Stimulated activated CD8-positive, alpha-beta memory T cell treated with anti-CD3 and anti-CD28 coated beads, Interleukin-15, amount 100 ng/mL, for 4 hours (primary cell): ENCODE data around the gene ZNF827.

Source experiments
- DNase-seq, 2 donors: peaks; one replicate each; pipeline ENCODE4 v3.0.0-alpha.2; 2020; ENCODE audit warnings: low read depth in 2 of 2

ZNF827 gene, protein sequence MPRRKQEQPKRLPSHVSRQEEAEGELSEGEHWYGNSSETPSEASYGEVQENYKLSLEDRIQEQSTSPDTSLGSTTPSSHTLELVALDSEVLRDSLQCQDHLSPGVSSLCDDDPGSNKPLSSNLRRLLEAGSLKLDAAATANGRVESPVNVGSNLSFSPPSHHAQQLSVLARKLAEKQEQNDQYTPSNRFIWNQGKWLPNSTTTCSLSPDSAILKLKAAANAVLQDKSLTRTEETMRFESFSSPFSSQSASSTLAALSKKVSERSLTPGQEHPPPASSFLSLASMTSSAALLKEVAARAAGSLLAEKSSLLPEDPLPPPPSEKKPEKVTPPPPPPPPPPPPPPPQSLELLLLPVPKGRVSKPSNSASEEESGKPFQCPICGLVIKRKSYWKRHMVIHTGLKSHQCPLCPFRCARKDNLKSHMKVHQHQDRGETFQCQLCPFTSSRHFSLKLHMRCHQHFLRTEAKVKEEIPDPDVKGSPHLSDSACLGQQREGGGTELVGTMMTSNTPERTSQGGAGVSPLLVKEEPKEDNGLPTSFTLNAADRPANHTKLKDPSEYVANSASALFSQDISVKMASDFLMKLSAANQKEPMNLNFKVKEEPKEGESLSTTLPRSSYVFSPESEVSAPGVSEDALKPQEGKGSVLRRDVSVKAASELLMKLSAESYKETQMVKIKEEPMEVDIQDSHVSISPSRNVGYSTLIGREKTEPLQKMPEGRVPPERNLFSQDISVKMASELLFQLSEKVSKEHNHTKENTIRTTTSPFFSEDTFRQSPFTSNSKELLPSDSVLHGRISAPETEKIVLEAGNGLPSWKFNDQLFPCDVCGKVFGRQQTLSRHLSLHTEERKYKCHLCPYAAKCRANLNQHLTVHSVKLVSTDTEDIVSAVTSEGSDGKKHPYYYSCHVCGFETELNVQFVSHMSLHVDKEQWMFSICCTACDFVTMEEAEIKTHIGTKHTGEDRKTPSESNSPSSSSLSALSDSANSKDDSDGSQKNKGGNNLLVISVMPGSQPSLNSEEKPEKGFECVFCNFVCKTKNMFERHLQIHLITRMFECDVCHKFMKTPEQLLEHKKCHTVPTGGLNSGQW

DNA sequence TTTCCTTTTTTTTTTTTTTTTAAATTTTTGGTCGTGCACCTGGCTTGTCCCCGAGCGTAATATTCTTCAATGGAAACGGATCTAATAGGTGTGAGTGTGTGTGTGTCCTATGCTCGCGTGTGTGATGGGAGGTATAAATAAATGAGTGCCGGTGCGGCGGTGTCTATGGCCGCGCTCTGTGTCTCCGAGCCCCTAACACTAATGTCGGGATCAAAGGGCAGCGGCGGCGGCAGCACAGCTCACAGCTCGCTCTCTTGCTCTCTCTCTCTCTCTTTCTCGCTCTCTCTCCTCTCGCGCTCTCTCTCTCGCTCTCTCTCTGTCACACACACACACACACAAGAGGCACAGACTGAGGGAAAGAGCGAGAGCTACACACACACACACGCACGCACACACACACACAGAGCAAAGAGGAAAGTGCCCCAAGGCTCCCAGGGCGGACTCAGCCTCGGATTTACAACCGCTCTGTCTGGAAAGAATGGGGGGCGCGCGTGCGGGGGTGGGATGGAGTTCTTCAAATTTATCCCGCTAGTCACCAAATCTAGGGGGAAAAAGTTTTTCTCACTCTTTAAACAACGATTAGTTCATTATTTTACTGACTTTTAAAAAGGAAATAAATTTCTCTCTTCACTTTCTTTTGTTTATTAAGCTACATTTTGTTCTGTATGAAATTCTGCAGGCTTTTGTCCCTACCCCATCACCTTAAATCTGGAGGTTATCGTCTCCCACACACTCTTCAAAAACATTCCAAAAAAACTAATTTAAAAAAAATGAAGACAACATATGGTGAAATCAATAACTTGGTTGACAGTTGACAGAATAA is at the start of gene ZNF827:
Gene ZNF827 (minus strand): TSS at position 206 of the 823 bp plus-strand sequence. CDS start 416 bp downstream, outside the sequence.
- peak; percentile 38 to 43 for DNase-seq

DNA sequence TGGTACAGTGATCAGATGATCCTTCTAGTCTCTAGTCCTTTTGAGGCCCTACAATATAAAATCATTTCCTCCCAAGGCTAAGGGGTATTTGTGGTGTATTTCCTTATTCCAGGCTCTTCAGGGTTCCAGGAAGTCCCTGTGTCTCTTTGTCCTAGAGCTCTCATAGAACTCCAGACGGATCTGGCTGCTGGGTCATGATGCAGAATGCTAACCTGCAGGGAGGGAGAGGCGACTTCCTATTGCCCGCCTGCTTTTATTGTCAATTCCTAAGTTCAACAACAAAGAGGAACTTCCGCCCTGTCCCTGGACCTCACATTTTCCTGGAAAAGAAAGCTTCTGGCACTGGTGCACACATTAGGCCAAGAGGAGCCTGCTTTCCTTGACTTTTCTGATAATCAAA is 45.9 kb upstream of the ZNF827 start:
- no peak for DNase-seq

DNA sequence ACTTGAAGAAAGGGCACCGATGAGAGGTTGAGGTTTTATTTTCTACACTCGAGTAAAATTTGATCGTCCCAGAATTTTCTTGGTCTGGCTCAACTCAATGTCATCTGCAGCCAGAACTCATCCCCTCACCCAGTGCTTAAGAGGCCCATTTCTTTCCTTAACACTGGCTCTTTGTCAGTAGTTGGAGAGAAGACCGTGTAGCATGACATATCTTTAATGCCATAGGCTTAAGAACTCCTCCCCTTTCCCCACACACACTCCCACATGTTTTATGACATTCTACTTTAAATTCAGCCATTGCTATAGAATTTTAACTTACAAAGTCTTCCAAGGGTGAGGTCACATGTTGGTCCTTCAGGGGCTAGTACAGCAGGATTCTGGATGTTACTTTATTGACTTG is 44.2 kb upstream of the ZNF827 start:
- no peak for DNase-seq

DNA sequence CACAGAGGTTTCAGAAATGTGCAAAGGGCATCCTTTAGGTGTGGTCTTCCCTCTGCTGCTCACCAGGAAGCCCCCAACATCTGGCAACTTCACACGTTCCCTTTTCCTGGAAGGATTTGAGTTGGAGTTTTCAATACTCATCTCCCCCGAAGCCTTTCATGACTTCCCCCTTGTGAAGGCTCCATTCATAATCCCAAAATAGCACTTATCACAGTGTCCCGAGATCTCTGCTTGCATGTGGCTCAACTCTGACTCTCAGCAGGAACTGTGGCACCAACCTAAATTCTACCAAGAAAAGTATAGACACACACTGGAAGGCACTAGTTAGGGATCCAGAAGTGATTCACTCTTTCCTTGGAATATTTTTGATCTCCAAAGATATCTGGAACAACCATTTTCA is 40.5 kb upstream of the ZNF827 start:
- no peak for DNase-seq

DNA sequence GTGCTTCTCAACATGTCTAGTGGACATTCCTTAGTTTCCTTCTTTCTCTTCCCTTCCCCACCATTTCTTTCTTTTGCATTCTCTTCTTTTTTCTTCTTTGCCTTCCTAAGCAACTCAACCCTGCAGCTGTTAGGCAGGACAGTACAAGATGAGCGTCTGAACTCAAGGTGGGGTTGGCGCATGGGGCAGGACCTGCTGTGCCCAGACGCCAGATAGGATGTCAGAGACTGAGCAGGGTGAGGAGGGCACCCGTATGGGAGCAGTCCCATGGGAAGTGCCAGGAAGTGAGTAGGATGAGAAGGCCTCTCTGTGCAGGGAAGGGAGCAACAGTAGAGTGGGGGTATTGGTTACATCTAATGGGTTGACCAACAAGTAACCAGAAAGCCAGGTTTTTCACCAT is 38.1 kb upstream of the ZNF827 start:
- DNase-seq: no peak

DNA sequence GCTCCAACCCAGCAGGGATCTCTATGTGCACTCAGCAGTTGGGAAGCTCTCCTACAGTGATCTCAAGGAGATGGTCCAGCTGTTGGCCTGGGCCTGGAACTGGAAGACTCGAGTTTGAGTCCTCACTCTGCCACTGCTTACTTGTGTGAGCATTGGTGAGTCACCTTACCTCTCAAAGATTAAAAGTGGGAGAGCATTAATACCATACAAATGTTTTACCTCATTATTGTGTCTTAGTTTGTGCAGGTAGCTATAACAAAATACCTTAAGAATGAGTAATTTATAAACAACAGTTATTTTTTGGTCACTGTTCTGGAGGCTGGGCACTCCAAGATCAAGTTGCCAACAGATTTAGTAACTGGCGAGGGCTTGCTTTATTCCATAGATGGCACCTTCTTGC is 21.4 kb upstream of the ZNF827 start:
- DNase-seq: no peak

DNA sequence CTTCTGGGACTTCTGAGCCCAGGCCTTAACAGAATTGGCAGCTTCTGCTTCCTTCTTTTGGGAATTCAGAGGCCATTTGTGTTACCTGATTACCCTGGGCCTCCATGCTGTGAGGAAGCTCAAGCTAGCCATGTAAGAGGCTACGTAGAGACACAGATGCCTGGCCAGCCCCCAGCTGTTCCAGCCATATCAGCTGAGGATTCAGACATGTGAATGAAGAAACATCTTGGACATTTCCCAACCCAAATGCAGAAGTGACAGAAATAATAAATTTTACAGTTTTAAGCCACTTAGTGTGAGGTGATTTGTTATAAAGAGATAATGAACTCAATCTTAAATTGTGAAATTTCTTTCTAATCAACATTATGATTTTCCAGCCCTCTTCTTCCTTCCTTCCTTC is 18.7 kb upstream of the ZNF827 start:
- no peak for DNase-seq

DNA sequence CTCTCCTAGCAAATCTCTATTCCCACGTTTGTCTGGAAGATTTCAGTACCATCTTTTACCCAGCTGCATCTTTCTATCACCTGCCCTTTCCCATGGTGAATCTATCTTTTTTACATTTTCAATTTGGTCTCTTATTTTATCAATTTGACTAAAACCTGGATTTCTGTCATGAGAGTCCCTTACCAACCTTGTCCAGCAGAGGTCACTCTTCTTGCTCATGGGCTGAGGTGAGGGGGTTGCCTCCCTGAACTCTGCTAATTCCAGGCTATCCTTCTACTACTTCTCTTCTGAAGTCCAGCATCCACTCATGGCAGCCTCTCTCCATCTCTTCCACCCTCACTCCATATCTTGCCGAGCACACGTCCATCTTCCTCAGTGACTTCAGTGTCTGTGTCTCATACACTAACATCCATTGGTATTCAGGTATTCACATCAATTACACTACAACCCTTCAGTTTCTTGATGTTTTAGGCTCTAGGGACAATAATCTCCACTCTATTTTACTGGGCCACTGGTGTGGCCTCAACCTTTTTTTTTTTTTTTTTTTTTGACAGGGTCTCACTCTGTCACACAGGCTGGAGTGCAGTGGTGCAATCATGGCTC is 17.8 kb upstream of the ZNF827 start:
- peak in 1 of 2 donors; percentile 15 for DNase-seq

DNA sequence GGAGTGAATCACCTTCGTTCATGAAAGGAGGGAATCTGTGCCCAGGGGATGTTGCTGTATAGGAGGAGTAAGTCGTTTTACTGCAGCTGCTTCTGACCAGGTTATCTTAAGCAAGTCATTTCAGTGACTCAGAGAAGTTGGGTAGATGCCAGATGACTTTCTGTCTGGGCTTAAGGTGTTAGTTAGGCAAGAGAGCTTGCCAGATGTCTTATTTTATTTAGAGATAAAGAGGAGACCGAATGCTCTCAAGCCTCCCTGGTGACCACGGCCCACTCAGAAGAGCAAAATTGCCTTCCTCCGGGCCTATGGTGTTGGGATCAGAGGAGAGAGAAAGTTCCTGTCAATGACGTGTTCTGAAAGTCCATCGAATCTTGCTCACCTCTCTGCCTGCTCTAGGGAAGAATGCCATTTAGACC is 16.3 kb upstream of the ZNF827 start:
- no peak for DNase-seq

DNA sequence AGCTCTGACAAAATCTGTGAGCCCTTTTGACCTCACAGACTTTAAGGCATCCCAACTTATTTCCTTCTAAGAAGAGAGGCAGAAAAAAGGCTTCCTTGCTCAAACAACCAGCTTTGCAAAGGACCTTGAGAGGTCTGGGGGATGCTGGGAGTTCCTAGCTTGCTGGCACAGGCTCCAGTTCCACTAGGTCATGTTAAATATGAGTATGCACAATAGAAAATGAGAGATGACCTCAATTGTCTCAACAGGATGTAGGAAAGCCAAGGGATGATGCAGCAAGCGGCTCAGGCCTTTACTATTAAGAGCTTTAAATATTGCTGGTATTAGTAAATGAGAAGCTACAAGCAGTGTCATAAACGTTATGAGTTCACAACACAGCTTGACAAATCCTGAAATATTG is 13.3 kb upstream of the ZNF827 start:
- DNase-seq: no peak

DNA sequence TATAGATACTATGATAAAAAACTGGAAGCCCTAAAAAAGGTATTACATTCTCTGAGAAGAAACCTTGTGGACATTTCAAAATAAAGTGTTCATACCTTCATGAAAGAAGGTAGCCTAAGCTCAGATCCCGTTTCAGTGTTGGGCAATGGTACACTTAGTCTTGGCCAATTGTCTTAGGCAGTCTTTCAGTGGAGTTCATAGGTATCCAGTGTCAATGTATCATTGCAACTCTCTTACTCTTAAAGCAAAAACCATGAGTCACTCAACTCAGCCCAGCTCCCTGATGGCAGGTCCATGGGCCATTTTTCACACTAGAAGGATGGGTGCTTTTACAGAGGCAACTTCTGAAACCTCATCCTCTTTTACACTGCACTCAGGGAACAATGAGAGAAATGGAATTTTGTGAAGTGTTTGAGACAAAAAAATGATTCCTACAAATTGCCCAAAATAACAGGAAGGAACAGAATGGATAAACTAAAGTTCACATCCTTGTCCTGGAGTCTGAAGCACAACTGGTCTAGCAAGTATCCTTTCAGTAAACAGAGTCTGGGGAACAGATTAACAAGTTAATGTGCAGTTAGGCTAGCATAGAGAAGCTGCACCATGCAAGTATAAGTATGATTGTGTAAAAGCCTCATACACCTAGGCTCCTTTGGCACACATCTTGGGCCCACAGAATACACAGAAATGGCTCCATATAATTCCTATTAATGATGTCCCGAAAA is 7.0 kb upstream of the ZNF827 start:
- no peak for DNase-seq

DNA sequence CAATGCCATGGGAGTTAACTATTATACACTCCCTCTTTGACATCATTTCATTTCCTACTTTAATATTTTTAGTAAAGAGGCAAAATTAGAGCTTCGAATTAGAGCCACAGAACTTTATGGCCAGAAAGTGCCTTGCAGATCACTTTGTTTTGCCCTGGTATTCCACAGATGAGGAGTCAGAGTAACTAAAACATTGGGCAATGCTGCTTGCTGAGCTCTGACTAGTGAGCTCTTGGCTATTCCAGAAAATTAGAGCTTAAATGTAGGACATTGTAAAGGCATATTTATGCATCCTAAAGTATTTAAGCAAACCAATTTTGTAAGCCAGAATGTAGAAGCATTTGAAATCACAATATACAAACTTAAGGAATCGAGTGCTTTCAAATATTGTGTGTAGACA is 6.3 kb upstream of the ZNF827 start:
- no peak for DNase-seq

DNA sequence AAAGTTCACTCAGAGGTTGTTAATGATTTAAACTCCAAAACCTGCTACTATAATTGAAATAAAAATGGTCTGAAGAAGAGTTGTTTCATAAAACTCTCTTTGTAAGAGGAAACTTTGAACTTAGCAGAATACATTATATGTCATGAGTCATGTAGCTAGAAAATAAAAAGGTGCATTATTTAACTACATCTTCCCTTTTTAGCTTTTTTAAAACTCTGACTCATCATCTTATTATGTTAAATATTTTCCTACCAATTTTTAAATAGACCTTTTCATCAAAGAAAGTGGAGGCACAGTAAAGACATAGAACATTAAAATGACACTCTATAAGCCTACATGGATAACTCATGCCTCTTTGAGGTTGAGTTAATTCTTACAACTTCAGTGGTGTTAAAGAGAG is 1.2 kb upstream of the ZNF827 start:
- no peak for DNase-seq

DNA sequence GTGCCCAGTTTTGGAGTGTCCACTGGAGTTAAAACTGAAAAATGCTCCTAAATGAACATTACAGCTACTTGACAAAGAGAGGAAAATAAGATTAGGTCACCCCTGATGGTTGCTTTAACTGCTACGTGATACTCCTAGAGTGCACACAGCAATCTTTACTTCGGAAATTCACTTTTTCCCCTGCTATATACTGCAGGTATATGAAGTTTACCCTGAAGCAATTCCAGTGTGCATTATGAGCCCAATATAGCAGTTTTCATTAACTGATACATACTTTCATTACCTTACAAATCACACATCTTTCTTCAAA is 773 bp upstream of the ZNF827 start:
- no peak for DNase-seq

DNA sequence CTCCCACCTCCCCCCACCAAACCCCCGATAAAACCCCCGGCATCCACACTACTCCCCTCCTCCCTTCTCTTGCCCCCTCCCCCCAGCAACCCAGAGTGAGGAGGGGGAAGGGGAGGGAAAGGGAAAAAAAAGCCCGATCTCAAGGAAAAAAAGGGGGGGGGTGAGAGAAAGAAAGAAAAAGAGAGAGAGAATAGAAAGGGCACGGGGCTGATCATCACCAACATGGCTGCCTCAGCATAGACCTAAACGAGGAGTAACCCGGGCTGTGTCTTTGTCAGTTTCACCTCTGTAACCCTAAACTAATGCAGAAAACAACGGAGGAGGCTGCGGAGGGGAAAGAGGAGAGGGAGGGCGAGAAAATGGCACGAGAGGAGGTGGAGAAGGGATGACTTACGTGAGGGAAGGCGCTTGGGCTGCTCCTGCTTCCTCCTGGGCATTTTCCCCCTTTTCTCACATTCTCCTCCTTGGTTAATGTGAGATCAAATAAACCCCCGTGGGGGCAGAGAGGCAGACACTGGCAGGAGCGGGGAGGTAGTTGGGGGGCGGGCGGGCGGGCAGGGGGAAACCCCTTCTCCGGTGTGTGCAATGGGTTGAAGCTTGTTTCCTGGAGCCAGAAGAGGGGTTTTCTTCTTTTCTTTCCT is 532 bp downstream of the ZNF827 start:
- DNase-seq: peak; percentile 15 to 19

DNA sequence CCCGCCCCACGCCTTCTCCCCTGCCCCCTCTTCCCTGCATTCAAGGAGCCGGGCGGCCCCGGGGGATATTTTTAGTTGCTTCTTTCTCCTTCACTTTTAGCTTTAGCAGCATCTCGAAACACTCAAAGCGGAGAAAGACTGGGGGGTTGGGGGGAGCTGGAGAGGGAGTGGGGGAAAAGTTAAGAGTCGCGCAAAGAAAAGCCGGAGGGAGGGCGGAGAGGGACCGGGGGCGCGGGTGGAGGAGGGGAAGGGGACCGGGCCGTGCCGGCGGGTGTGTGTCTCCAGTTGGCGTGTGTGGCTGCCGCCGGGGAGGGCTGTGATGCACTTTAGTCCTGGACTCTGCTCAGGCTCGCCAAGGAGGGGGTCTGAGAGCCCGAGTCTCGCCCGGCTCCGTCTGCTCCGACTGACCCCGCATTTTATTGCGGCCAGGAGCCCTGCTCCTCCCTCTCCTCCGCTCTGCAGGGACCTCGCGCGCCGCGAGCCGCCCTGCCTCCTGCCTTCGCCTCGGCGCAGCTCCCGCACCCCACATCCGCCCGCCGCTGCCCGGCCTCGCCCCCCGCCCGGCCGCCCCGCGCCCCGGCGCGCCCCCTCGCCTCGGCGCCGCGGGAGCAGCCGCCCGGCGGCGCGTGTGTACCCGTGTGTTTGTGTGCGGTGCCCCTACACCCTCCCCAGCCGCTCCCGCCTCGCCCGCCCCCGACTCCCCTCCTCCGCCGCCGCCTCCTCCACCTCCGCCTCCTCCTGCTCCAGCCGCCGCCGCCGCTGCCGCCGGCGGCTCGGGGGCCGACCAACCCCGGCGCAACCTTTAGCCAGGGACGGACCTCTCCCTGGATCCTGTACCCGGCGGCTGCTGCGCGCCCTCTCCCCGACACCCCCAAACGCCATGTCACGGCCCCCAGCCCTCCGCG is 1.4 kb downstream of the ZNF827 start:
- DNase-seq: peak; percentile 22 to 27

DNA sequence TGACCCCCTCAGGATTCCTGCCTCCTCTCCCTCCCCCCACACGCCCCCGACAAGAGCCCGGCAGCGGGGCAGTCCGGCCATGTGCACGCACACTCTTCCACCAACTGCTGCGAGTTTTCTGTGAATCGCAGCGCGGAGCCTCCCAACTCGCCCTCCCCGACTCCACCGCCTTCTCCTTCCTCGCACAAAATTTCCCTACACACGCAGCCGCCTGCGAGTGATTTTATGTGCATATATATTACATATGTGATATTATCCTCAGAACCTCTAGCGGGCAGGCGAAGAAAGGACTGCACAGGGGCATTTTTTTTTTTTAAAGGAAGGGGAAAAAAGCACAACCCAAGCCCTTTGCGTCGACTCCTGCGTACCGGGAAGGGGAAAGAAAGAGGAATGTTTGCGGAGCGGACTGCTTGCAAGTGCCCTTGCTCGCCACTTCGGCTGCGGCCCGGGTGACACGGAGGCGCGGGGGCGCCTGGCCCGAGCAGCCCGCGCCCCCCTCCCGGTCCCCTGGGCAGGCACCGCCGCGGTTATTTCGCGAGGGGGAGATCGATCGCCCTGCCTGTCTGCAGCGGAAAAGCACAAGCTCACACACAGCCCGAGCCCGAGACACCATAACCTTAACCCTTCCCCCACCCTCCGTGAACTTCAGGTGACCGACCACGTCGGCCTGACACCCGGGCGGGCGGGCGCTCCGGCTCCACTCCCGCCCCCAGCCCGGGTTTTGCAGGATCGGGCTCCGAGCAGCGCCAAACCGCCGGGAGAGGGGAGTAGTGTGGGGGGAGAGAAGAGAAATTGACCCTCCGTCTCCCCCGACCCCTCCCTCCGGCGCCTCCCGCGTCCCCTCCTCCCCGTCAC is 2.3 kb downstream of the ZNF827 start:
- peak; percentile 16 to 42 for DNase-seq
